Keratinocyte (primary cell): ENCODE measurements around the gene MED31. TPM values are rescaled to one million over a fixed set of nuclear protein-coding genes. Genes with fewer than 3 reads are reported as not detected.
"Not testable (repeated sequence)": the region's sequence is repeated elsewhere in the genome, so short reads cannot be mapped to it uniquely, and the experiment has no call there.

Source experiments
- DNase-seq: peaks from one replicate; pipeline ENCODE4 v3.0.0-alpha.2; 2011; ENCODE audit warnings: low read depth, missing footprints, low spot score
- FAIRE-seq: peaks from 2 replicates; lab custom pipeline; 2011; peaks lifted over from hg19 to GRCh38; lab: Jason Lieb, UNC
- H2AFZ ChIP-seq: 2 replicates; pipeline ENCODE4 v1.6.0; 2012; ENCODE audit warnings: low read length, control low read depth, inconsistent platforms; ENCODE audit not compliant: control insufficient read depth
- H3K27ac ChIP-seq: 2 replicates; pipeline ENCODE4 v1.5.1; 2011; ENCODE audit warnings: low read length; ENCODE audit not compliant: control insufficient read depth, insufficient read depth
- H3K27me3 ChIP-seq: 3 replicates; pipeline ENCODE4 v1.6.0; 2011; ENCODE audit warnings: low read length; ENCODE audit not compliant: control insufficient read depth, insufficient read depth; ENCODE audit errors: extremely low read depth
- H3K36me3 ChIP-seq, 2 experiments: 2 replicates in 1 of 2; 3 replicates in 1 of 2; pipeline ENCODE4 v1.5.1; 2011; ENCODE audit warnings: low read length in 2 of 2, mild to moderate bottlenecking in 1 of 2; ENCODE audit not compliant: control insufficient read depth in 2 of 2, insufficient read depth in 2 of 2; ENCODE audit errors: extremely low read depth in 1 of 2
- H3K4me1 ChIP-seq: 3 replicates; pipeline ENCODE4 v1.5.1; 2011; ENCODE audit warnings: low read length; ENCODE audit not compliant: control insufficient read depth, insufficient read depth; ENCODE audit errors: extremely low read depth
- H3K4me2 ChIP-seq: 3 replicates; pipeline ENCODE4 v1.6.0; 2011; ENCODE audit warnings: low read depth, low read length; ENCODE audit not compliant: control insufficient read depth, insufficient read depth; ENCODE audit errors: extremely low read depth
- H3K4me3 ChIP-seq, 3 experiments: fragments of 200-600 bp in 1 of 3; sonication (generic) in 1 of 3; 2 replicates in 2 of 3; 3 replicates in 1 of 3; pipeline ENCODE4 v1.5.1; 2011 to 2016; ENCODE audit warnings: low read length in 3 of 3, mild to moderate bottlenecking in 3 of 3, control low read depth in 2 of 3, inconsistent platforms in 1 of 3, low read depth in 1 of 3, mixed read lengths in 1 of 3, mixed run types in 1 of 3, moderate library complexity in 1 of 3; ENCODE audit not compliant: control insufficient read depth in 2 of 3, insufficient read depth in 2 of 3; ENCODE audit errors: extremely low read depth in 1 of 3
- H3K79me2 ChIP-seq: 2 replicates; pipeline ENCODE4 v1.6.0; 2012; ENCODE audit warnings: low read length; ENCODE audit not compliant: control insufficient read depth, insufficient read depth
- H3K9ac ChIP-seq: 3 replicates; pipeline ENCODE4 v1.6.0; 2011; ENCODE audit warnings: low read length; ENCODE audit not compliant: control insufficient read depth, insufficient read depth; ENCODE audit errors: extremely low read depth
- H3K9me1 ChIP-seq: 3 replicates; pipeline ENCODE4 v1.6.0; 2011; ENCODE audit warnings: low read length; ENCODE audit not compliant: control insufficient read depth, insufficient read depth; ENCODE audit errors: extremely low read depth
- H3K9me3 ChIP-seq: 2 replicates; pipeline ENCODE4 v1.5.1; 2012; ENCODE audit warnings: low read depth, low read length; ENCODE audit not compliant: control insufficient read depth
- H4K20me1 ChIP-seq: 3 replicates; pipeline ENCODE4 v1.6.0; 2011; ENCODE audit warnings: low read length; ENCODE audit not compliant: control insufficient read depth, insufficient read depth; ENCODE audit errors: extremely low read depth
- EZH2 ChIP-seq: IDR thresholded peaks from one replicate; pipeline ENCODE4 v1.6.1; 2012; ENCODE audit warnings: inconsistent platforms, mild to moderate bottlenecking, low read length, moderate library complexity
- dilution Hi-C: fragments of 300-500 bp; cut with MboI; formaldehyde crosslinking; loops from one replicate; pipeline ENCODE4 v1.7.0; 2020; ENCODE audit warnings: low sequenced_read_pairs; ENCODE audit not compliant: extremely low pct_ligation_motif_present
- polyA plus RNA-seq, 5 experiments: library from polyadenylated mRNA; depleted of rRNA in 3 of 5; stranded (reverse) in 3 of 5; stranded (forward) in 1 of 5; unstranded in 1 of 5; fragments of >200 nt; gene quantifications; 1 replicate in 1 of 5; 2 replicates in 3 of 5; 3 replicates in 1 of 5; pipeline versions ENCODE4 v1.2.1 to v1.2.3, GENCODE V29; 2011 to 2012; ENCODE audit warnings: missing spikeins in 2 of 5, low read depth in 1 of 5, low replicate concordance in 1 of 5
- TF ChIP-seq, protein P1 (sequence below), 3 experiments: IDR thresholded peaks in 1 of 3; conservative IDR thresholded peaks in 1 of 3; optimal IDR thresholded peaks in 1 of 3; 2 replicates in 2 of 3; 3 replicates in 1 of 3; pipeline versions ENCODE3 to v1.5.1; 2011; ENCODE audit warnings: low read length in 3 of 3, mild to moderate bottlenecking in 3 of 3, moderate library complexity in 2 of 3, control low read depth in 1 of 3, inconsistent platforms in 1 of 3; ENCODE audit not compliant: insufficient read depth in 2 of 3; ENCODE audit errors: extremely low read depth in 1 of 3

Gene MED31
- polyA plus RNA-seq, 1 donor (not counting 4 experiments of a cell fraction or from before 2014, with no cell fraction given): 49.0 TPM

DNA sequence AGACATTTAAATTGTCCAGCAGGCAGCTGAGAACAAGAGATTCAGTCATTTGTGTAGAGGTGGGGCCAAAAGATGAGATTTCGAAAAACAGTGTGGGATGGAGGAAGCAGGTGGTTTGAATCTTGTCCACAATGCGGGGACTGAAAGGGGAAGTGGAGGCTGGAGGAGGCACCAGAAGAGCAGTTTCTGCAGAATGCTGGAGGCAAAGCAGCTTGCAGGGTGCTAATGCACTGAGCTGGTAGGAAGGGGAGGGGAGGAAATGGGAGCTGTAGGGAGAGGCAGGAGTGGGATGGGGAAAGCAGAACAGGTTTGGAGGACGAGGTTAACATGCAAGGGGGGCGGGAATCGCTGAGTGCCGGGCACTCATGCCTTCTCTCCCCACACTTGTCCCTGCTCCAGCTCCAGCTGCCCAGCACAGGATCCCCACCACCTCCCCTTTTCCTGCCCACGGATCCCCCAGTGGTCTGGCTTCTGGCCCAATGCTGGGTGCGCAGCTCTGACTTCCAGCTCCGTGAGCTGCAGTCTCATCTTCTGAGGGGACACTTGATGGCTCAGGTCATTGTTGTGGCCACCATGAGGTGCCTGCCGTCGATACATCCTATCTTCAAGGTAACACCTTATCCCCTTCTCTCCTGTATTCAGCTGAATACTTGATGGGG, 9.5 kb upstream of the MED31 start:
- Histone ChIP-seq H3K79me2 (no peaks in the 10 kb centered on the region), H3K9ac (no peak overlapping the region), H3K36me3 (no peaks in the 10 kb centered on the region), H3K9me1 (no peaks in the 10 kb centered on the region), H3K4me2 (no peak overlapping the region), H2AFZ (no peak overlapping the region), H3K27me3 (no peaks in the 10 kb centered on the region), H3K9me3 (no peaks in the 10 kb centered on the region), H3K4me1 (peaks cover 6% of the 10 kb centered on the region), H4K20me1 (no peaks in the 10 kb centered on the region), H3K27ac (no peak overlapping the region), H3K4me3 (no peak overlapping the region)
- DNase-seq (no peak), FAIRE-seq (no peak)
- TF ChIP-seq EZH2: no peak
- TF ChIP-seq, protein P1, sequence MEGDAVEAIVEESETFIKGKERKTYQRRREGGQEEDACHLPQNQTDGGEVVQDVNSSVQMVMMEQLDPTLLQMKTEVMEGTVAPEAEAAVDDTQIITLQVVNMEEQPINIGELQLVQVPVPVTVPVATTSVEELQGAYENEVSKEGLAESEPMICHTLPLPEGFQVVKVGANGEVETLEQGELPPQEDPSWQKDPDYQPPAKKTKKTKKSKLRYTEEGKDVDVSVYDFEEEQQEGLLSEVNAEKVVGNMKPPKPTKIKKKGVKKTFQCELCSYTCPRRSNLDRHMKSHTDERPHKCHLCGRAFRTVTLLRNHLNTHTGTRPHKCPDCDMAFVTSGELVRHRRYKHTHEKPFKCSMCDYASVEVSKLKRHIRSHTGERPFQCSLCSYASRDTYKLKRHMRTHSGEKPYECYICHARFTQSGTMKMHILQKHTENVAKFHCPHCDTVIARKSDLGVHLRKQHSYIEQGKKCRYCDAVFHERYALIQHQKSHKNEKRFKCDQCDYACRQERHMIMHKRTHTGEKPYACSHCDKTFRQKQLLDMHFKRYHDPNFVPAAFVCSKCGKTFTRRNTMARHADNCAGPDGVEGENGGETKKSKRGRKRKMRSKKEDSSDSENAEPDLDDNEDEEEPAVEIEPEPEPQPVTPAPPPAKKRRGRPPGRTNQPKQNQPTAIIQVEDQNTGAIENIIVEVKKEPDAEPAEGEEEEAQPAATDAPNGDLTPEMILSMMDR (optimal IDR thresholded peaks at IDR 0.05 in 1 of 3, IDR thresholded peaks at IDR 0.05 in 1 of 3, conservative IDR thresholded peaks at IDR 0.05 in 1 of 3; ENCODE audit: extremely low read depth in 1 of 3, insufficient read depth in 2 of 3, low read length in 3 of 3): no peak
- dilution Hi-C loops: no loop called here

DNA sequence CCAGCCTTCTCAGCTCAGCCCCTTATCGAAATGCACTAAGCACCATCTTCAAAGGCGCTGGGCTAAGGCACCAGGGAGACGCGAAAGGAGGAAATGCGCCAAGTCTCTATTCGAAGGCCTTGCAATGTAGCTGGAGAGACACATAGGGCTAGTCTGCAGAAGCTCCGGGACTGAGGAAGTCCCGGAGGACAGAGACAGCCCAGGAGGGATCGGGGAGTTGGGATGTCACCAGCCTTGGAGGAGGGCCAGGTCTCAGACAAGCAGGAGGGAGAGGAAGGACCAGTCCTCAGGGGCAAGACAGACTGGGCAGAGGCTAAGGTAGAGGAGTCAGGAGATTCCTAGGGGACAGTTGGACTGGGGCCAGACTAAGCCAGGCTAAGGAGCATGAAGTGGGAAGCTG, 8.7 kb upstream of the MED31 start:
- no peaks in the 10 kb centered on the region for H3K9me3 ChIP-seq
- FAIRE-seq (no peak), DNase-seq (no peak)
- no peak overlapping the region for H3K4me3 ChIP-seq
- no peaks in the 10 kb centered on the region for H3K27me3 ChIP-seq
- dilution Hi-C loops: no loop called here
- H3K9ac ChIP-seq: no peak overlapping the region
- H3K36me3 ChIP-seq: no peaks in the 10 kb centered on the region
- no peaks in the 10 kb centered on the region for H4K20me1 ChIP-seq
- peaks cover 9% of the 10 kb centered on the region for H3K4me1 ChIP-seq
- no peak overlapping the region for H3K4me2 ChIP-seq
- H3K9me1 ChIP-seq: no peaks in the 10 kb centered on the region
- no peak overlapping the region for H3K27ac ChIP-seq
- no peak overlapping the region for H2AFZ ChIP-seq
- TF ChIP-seq EZH2: no peak
- TF ChIP-seq, protein P1 (optimal IDR thresholded peaks at IDR 0.05 in 1 of 3, IDR thresholded peaks at IDR 0.05 in 1 of 3, conservative IDR thresholded peaks at IDR 0.05 in 1 of 3; ENCODE audit: extremely low read depth in 1 of 3, insufficient read depth in 2 of 3, low read length in 3 of 3): no peak
- no peaks in the 10 kb centered on the region for H3K79me2 ChIP-seq

DNA sequence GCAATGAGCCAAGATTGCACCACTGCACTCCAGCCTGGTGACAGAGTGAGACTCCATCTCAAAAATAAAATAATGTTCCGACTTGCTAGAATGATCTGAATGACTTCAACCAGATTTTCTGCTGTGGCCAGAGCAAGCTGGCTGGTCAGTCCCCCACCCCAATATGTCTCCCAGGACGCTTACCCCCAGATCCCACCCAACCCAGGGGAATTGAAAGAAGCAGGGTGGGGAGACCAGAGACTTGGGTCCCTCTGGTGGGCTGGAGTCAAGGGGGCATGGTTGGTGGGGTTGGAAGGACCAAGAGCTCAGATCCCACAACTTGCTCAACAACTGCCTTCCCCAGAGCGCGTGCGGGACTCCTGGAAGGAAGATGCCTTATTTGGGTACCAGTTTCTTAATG, 7.0 kb upstream of the MED31 start:
- H3K4me2 ChIP-seq, H3K27ac ChIP-seq, dilution Hi-C loops, H4K20me1 ChIP-seq, H3K9me1 ChIP-seq, FAIRE-seq, H2AFZ ChIP-seq, DNase-seq, H3K9me3 ChIP-seq, H3K4me3 ChIP-seq, H3K36me3 ChIP-seq, H3K79me2 ChIP-seq, H3K9ac ChIP-seq, H3K27me3 ChIP-seq: not testable (repeated sequence)
- H3K4me1 ChIP-seq: peaks cover 26% of the 10 kb centered on the region
